Measurements from ENCODE around the gene VEGFD.

DNA sequence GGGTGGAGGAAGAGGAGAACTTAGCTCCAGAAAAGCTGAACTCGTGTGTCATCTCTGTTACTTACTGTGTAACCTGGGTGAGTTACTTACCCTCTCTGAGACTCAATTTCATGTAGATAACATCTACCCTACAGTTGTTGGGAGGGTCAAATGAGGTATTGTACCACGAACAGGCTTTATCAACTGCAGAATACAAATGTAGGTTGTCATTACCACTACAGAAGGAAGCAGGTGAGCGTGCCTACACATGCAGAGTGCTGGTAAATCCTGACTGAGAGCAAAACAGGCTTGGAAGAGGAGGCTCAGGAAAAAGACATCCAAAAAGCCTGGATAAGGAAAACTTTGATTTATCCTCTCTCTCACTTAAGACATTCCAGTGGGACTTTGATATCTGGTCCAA is 56.1 kb downstream of the VEGFD start:
- TF ChIP-seq, protein P1, sequence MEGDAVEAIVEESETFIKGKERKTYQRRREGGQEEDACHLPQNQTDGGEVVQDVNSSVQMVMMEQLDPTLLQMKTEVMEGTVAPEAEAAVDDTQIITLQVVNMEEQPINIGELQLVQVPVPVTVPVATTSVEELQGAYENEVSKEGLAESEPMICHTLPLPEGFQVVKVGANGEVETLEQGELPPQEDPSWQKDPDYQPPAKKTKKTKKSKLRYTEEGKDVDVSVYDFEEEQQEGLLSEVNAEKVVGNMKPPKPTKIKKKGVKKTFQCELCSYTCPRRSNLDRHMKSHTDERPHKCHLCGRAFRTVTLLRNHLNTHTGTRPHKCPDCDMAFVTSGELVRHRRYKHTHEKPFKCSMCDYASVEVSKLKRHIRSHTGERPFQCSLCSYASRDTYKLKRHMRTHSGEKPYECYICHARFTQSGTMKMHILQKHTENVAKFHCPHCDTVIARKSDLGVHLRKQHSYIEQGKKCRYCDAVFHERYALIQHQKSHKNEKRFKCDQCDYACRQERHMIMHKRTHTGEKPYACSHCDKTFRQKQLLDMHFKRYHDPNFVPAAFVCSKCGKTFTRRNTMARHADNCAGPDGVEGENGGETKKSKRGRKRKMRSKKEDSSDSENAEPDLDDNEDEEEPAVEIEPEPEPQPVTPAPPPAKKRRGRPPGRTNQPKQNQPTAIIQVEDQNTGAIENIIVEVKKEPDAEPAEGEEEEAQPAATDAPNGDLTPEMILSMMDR (IDR thresholded peaks at IDR 0.05; ENCODE audit: insufficient read depth, low read length, poor library complexity, severe bottlenecking) = no peak
- no peak for TF ChIP-seq EZH2phosphoT487 (conservative IDR thresholded peaks at IDR 0.05; ENCODE audit: low read length)
